Right lobe of liver (tissue), 4 donors: Measurements from ENCODE around the gene TCF4.

ENCODE experiments used
- CTCF ChIP-seq, 4 donors: fragments of 200-600 bp in 3 of 4; fragments of 450-650 bp in 1 of 4; IDR thresholded peaks; one replicate each; pipeline versions ENCODE4 v1.5.1 to v1.8.0; 2016 to 2022; ENCODE audit warnings: antibody characterized with exemption in 4 of 4, mild to moderate bottlenecking in 2 of 4
- POLR2A ChIP-seq: fragments of 450-650 bp; IDR thresholded peaks from one replicate; pipeline ENCODE4 v1.6.1; 2017; ENCODE audit warnings: antibody characterized with exemption, mild to moderate bottlenecking
- donor health status: DM: no; HTN: no; CAD: no.
- donor health status: DM: no; HTN: no; CAD: no.
- donor health status: DM: no; HTN: yes; CAD: no.

- no peak for TF ChIP-seq CTCF (IDR thresholded peaks at IDR 0.05)
- no peak for TF ChIP-seq POLR2A
Measured at GRCh38 chr18:55587418-55588110, 428 bp downstream of the TCF4 start.
